H1 (cell line): ENCODE measurements around the gene KCNK3. TPM values are rescaled to one million over a fixed set of nuclear protein-coding genes. Genes with fewer than 3 reads are reported as not detected.
A peak's percentile ranks its signal among the peaks of the same experiment; 100 is the strongest.

Source experiments
- CTCF ChIA-PET: fragments of 300-600 bp; sonication (Branson Sonifier 250); formaldehyde crosslinking; loops from one replicate; lab custom pipeline; 2021; ENCODE audit not compliant: partially characterized antibody; lab: Charles Lee
- POLR2A ChIA-PET: fragments of 300-600 bp; sonication (Branson Sonifier 250); formaldehyde crosslinking; loops from one replicate; lab custom pipeline; 2021; ENCODE audit warnings: inconsistent platforms; ENCODE audit not compliant: partially characterized antibody; lab: Charles Lee
- DNase-seq, 2 experiments: peaks; one replicate each; pipeline versions ENCODE4 v3.0.0 to v3.0.0-alpha.2; 2010 to 2022; ENCODE audit warnings: low spot score in 2 of 2, low read depth in 1 of 2, mixed read lengths in 1 of 2
- FAIRE-seq: peaks from 2 replicates; lab custom pipeline; 2011; peaks lifted over from hg19 to GRCh38; lab: Jason Lieb, UNC
- H2AFZ ChIP-seq: 2 replicates; pipeline ENCODE4 v1.8.1; 2012; ENCODE audit warnings: low read length, inconsistent platforms
- H2AK5ac ChIP-seq: 2 replicates; pipeline ENCODE4 v1.6.1; 2013; ENCODE audit warnings: low read depth, low read length
- H2BK120ac ChIP-seq: replicated peaks from 2 replicates; pipeline ENCODE3; 2013; ENCODE audit warnings: low read depth, low read length, inconsistent platforms
- H2BK12ac ChIP-seq: 2 replicates; pipeline ENCODE4 v1.6.1; 2013; ENCODE audit warnings: low read depth, low read length
- H2BK15ac ChIP-seq: 2 replicates; pipeline ENCODE4 v1.6.1; 2013; ENCODE audit warnings: low read length
- H2BK20ac ChIP-seq: 2 replicates; pipeline ENCODE4 v1.6.1; 2013; ENCODE audit warnings: low read length
- H2BK5ac ChIP-seq: 2 replicates; pipeline ENCODE4 v1.6.1; 2013; ENCODE audit warnings: low read depth, low read length
- H3K14ac ChIP-seq: 2 replicates; pipeline ENCODE4 v1.6.1; 2013; ENCODE audit warnings: inconsistent platforms; ENCODE audit not compliant: insufficient read length
- H3K18ac ChIP-seq: 2 replicates; pipeline ENCODE4 v1.6.1; 2013; ENCODE audit warnings: low read length; ENCODE audit errors: extremely low read depth
- H3K23ac ChIP-seq: 2 replicates; pipeline ENCODE4 v1.6.1; 2013; ENCODE audit warnings: inconsistent platforms; ENCODE audit not compliant: insufficient read length
- H3K23me2 ChIP-seq: 2 replicates; pipeline ENCODE4 v1.6.1; 2013; ENCODE audit warnings: low read depth, low read length
- H3K27ac ChIP-seq: 2 replicates; pipeline ENCODE4 v1.6.1; 2011; ENCODE audit warnings: low read depth, low read length, inconsistent platforms
- H3K27me3 ChIP-seq, 4 experiments: replicated peaks in 1 of 4; 1 replicate in 1 of 4; 2 replicates in 3 of 4; pipeline versions ENCODE4 v1.6.1 to v1.8.1; 2011 to 2013; ENCODE audit warnings: low read length in 3 of 4, mild to moderate bottlenecking in 3 of 4, inconsistent platforms in 2 of 4, mixed read lengths in 2 of 4, moderate library complexity in 1 of 4; ENCODE audit not compliant: control insufficient read depth in 3 of 4, insufficient read depth in 3 of 4; ENCODE audit errors: extremely low read depth in 1 of 4
- H3K36me3 ChIP-seq, 4 experiments: 2 replicates each; pipeline versions ENCODE4 v1.6.1 to v1.8.1; 2011 to 2013; ENCODE audit warnings: mild to moderate bottlenecking in 4 of 4, low read length in 3 of 4, moderate library complexity in 2 of 4, control low read depth in 1 of 4, inconsistent platforms in 1 of 4; ENCODE audit not compliant: insufficient read depth in 4 of 4, control insufficient read depth in 2 of 4
- H3K4ac ChIP-seq: replicated peaks from 2 replicates; pipeline ENCODE3; 2013; ENCODE audit warnings: low read length, low read depth, mixed read lengths, inconsistent platforms; ENCODE audit not compliant: insufficient read length
- H3K4me1 ChIP-seq, 4 experiments: replicated peaks in 1 of 4; 1 replicate in 1 of 4; 2 replicates in 3 of 4; pipeline versions ENCODE4 v1.6.1 to v1.8.1; 2011 to 2013; ENCODE audit warnings: low read length in 3 of 4, inconsistent platforms in 2 of 4, mixed read lengths in 1 of 4; ENCODE audit not compliant: insufficient read depth in 4 of 4, control insufficient read depth in 3 of 4
- H3K4me2 ChIP-seq, 2 experiments: 2 replicates each; pipeline versions ENCODE4 v1.6.1 to v1.8.1; 2011 to 2013; ENCODE audit warnings: low read depth in 2 of 2, low read length in 2 of 2, control low read depth in 1 of 2, inconsistent platforms in 1 of 2, mild to moderate bottlenecking in 1 of 2; ENCODE audit not compliant: insufficient read depth in 1 of 2
- H3K4me3 ChIP-seq, 4 experiments: fragments of 200-600, 300-600 bp in 1 of 4; sonication (generic), shearing (Covaris generic), sonication (Bioruptor Twin) in 1 of 4; 2 replicates each; pipeline versions ENCODE4 v1.5.1 to v1.8.1; 2011 to 2016; ENCODE audit warnings: low read length in 4 of 4, low read depth in 3 of 4, control low read depth in 2 of 4, inconsistent platforms in 2 of 4, mild to moderate bottlenecking in 2 of 4, mixed read lengths in 1 of 4, moderate library complexity in 1 of 4; ENCODE audit not compliant: insufficient read depth in 2 of 4; ENCODE audit errors: extremely low read depth in 1 of 4
- H3K56ac ChIP-seq: replicated peaks from 2 replicates; pipeline ENCODE3; 2013; ENCODE audit warnings: low read depth, mild to moderate bottlenecking, mixed read lengths, low read length, inconsistent platforms; ENCODE audit not compliant: insufficient read length
- H3K79me1 ChIP-seq: 2 replicates; pipeline ENCODE4 v1.6.1; 2013; ENCODE audit warnings: low read depth, low read length, control low read depth
- H3K79me2 ChIP-seq, 2 experiments: 2 replicates each; pipeline versions ENCODE4 v1.6.1 to v1.8.1; 2012 to 2013; ENCODE audit warnings: low read length in 2 of 2, mild to moderate bottlenecking in 2 of 2, inconsistent platforms in 1 of 2; ENCODE audit not compliant: insufficient read depth in 2 of 2, control insufficient read depth in 1 of 2
- H3K9ac ChIP-seq, 4 experiments: replicated peaks in 1 of 4; 1 replicate in 1 of 4; 2 replicates in 3 of 4; pipeline versions ENCODE4 v1.6.1 to v1.8.1; 2011 to 2013; ENCODE audit warnings: low read depth in 3 of 4, low read length in 3 of 4, control low read depth in 2 of 4, mild to moderate bottlenecking in 2 of 4, moderate library complexity in 2 of 4, inconsistent platforms in 1 of 4; ENCODE audit errors: extremely low read depth in 1 of 4
- H3K9me3 ChIP-seq, 2 experiments: 2 replicates each; pipeline versions ENCODE4 v1.6.1 to v1.8.1; 2012 to 2013; ENCODE audit warnings: mild to moderate bottlenecking in 2 of 2, moderate library complexity in 2 of 2, control low read depth in 1 of 2, inconsistent platforms in 1 of 2, low read depth in 1 of 2, low read length in 1 of 2, mixed read lengths in 1 of 2; ENCODE audit not compliant: insufficient read depth in 2 of 2
- H4K20me1 ChIP-seq, 2 experiments: replicated peaks in 1 of 2; 2 replicates each; pipeline versions ENCODE3 to v1.8.1; 2011 to 2013; ENCODE audit warnings: inconsistent platforms in 2 of 2, low read length in 2 of 2, mild to moderate bottlenecking in 1 of 2; ENCODE audit not compliant: insufficient read depth in 2 of 2, control insufficient read depth in 1 of 2
- H4K5ac ChIP-seq: 2 replicates; pipeline ENCODE4 v1.6.1; 2013; ENCODE audit warnings: low read length, low read depth, mixed read lengths, inconsistent platforms; ENCODE audit not compliant: insufficient read length
- H4K8ac ChIP-seq: 2 replicates; pipeline ENCODE4 v1.8.0; 2013; ENCODE audit warnings: mild to moderate bottlenecking, moderate library complexity, low read length, inconsistent platforms; ENCODE audit not compliant: insufficient read depth; ENCODE audit errors: extremely low read depth
- H4K91ac ChIP-seq: replicated peaks from 2 replicates; pipeline ENCODE3; 2013; ENCODE audit warnings: low read length, mixed read lengths, inconsistent platforms; ENCODE audit not compliant: insufficient read length
- CBX5 ChIP-seq: fragments of 300-800, 300-1000 bp; sonication (generic); IDR thresholded peaks from 2 replicates; pipeline ENCODE4 v1.7.1; 2016; ENCODE audit warnings: antibody characterized with exemption, low read length, low read depth
- E2F6 ChIP-seq: IDR thresholded peaks from 2 replicates; pipeline ENCODE4 v1.6.1; 2012; ENCODE audit warnings: inconsistent platforms
- EGR1 ChIP-seq: IDR thresholded peaks from 2 replicates; pipeline ENCODE4 v1.6.1; 2011; ENCODE audit warnings: low read depth, low read length, borderline replicate concordance
- HDAC2 ChIP-seq, 2 experiments: fragments of 300-600 bp in 1 of 2; sonication (generic) in 1 of 2; IDR thresholded peaks; 2 replicates each; pipeline ENCODE4 v1.6.1; 2011 to 2012; ENCODE audit warnings: low read depth in 2 of 2, low read length in 2 of 2, mild to moderate bottlenecking in 2 of 2, moderate library complexity in 2 of 2, borderline replicate concordance in 1 of 2, inconsistent platforms in 1 of 2
- HDAC6 ChIP-seq: IDR thresholded peaks from one replicate; pipeline ENCODE4 v1.7.1; 2012; ENCODE audit warnings: low read depth, mild to moderate bottlenecking, inconsistent platforms, low read length, moderate library complexity
- JUN ChIP-seq: IDR thresholded peaks from 2 replicates; pipeline ENCODE4 v1.6.1; 2011; ENCODE audit warnings: low read depth, mild to moderate bottlenecking, improper control_type of control experiment, low read length
- MAX ChIP-seq: IDR thresholded peaks from 2 replicates; pipeline ENCODE4 v1.6.1; 2012; ENCODE audit warnings: inconsistent platforms
- SIX5 ChIP-seq: IDR thresholded peaks from 2 replicates; pipeline ENCODE4 v1.6.1; 2011; ENCODE audit warnings: mild to moderate bottlenecking, low read depth, low read length
- SP2 ChIP-seq: IDR thresholded peaks from 2 replicates; pipeline ENCODE4 v1.6.1; 2012; ENCODE audit warnings: mild to moderate bottlenecking, low read length, inconsistent platforms
- SUZ12 ChIP-seq: fragments of 200-600 bp; sonication (generic); IDR thresholded peaks from 2 replicates; pipeline ENCODE4 v1.6.1; 2012; ENCODE audit warnings: mild to moderate bottlenecking, inconsistent platforms, low read length, moderate library complexity, mixed read lengths
- WGBS, 2 experiments: shearing (Covaris generic) in 1 of 2; methylation state at CpG; one replicate each; pipeline versions ENCODE4 v1.1.6 to v1.1.7; 2013 to 2015; ENCODE audit warnings: low lambda C conversion rate in 2 of 2, mixed read lengths in 2 of 2, inconsistent platforms in 1 of 2, low coverage in 1 of 2, missing lambda C conversion rate in 1 of 2; ENCODE audit not compliant: insufficient replicate concordance in 2 of 2, insufficient coverage in 1 of 2, insufficient read length in 1 of 2; ENCODE audit errors: extremely low coverage in 1 of 2, missing lambda C conversion rate in 1 of 2; 5-methylcytosine and 5-hydroxymethylcytosine counted together
- polyA plus RNA-seq, 7 experiments: library from polyadenylated mRNA; depleted of rRNA in 3 of 7; stranded (reverse) in 5 of 7; unstranded in 2 of 7; fragments of >200 nt in 5 of 7; fragments of 200-250 nt in 2 of 7; gene quantifications; 1 replicate in 5 of 7; 2 replicates in 1 of 7; 4 replicates in 1 of 7; pipeline versions ENCODE4 v1.2.1 to v1.2.3, GENCODE V29; 2011 to 2013; ENCODE audit warnings: missing spikeins in 2 of 7, mixed read lengths in 2 of 7
- total RNA-seq: library from RNA; stranded (reverse); fragmentation: NEBNext Ultra II Directional; extraction: Animal tissue kit (Norgen Biotek cat#: 25700); gene quantifications from 2 replicates; pipeline ENCODE4 v1.2.1, GENCODE V29; 2021

The KCNK3 gene
- total and polyA plus RNA-seq, 2 of the 8 experiments (the other 6 are each of a cell fraction or from before 2014, with no cell fraction given), result 0.29 to 0.30 TPM

- Histone ChIP-seq H3K18ac (peak overlapping the region; percentile 78; the same call in 1 of the 2 replicates), H3K56ac (no peak overlapping the region), H3K36me3 (no peaks in the 10 kb centered on the region), H4K20me1 (peaks cover 0 to 9% of the 10 kb centered on the region in 2 experiments), H3K79me2 (no peaks in the 10 kb centered on the region), H4K91ac (no peak overlapping the region), H3K23me2 (peaks cover 13% of the 10 kb centered on the region; the same call in 1 of the 2 replicates), H3K79me1 (no peaks in the 10 kb centered on the region), H3K9me3 (no peaks in the 10 kb centered on the region), H2BK120ac (no peak overlapping the region), H3K4ac (no peak overlapping the region), H3K4me1 (peaks cover 0 to 16% (median 11%) of the 10 kb centered on the region in 4 experiments; a peak in 6 of 7 replicates), H3K4me2 (peak overlapping the region; percentile 67 to 75), H3K27ac (no peak overlapping the region), H3K14ac (no peak overlapping the region), H2BK15ac (no peak overlapping the region), H2AFZ (peak overlapping the region; percentile 97; the same call in 1 of the 2 replicates), H3K23ac (no peak overlapping the region), H3K4me3 (peak overlapping the region in 2 of 4 experiments; percentile 15 to 57; a peak in 4 of 8 replicates), H4K8ac (no peak overlapping the region), H2BK20ac (no peak overlapping the region), H3K9ac (peak overlapping the region in 1 of 4 experiments; percentile 28; a peak in 1 of 7 replicates), H2BK12ac (peak overlapping the region; percentile 52; the same call in 1 of the 2 replicates), H3K27me3 (peaks cover 25 to 42% (median 42%) of the 10 kb centered on the region in 4 experiments), H2BK5ac (0 out of 2 replicates have a peak overlapping the region, but pooled peaks have one; percentile 2), H4K5ac (no peak overlapping the region), H2AK5ac (peak overlapping the region; percentile 59)
- POLR2A ChIA-PET, result no interaction called here
- CTCF ChIA-PET, result interaction anchor here (1.1 to 1.7 kb wide), 3 partner anchors 18 to 85 kb away, joined by 3 to 6 read pairs (median 3); no protein-coding TSS in a partner anchor
- FAIRE-seq (no peak), DNase-seq (peak in 1 of 2 experiments; percentile 53)
- 90% methylated on average over 6 of the region's 6 CpGs; no CpG with 5 or more reads in 1 of the 2 experiments for WGBS, 2 experiments
- TF ChIP-seq SUZ12 (no peak), SP2 (no peak), JUN (no peak), HDAC6 (no peak), SIX5 (no peak), MAX (no peak), E2F6 (no peak), HDAC2 (IDR thresholded peaks at IDR 0.05; ENCODE audit: borderline replicate concordance in 1 of 2, low read depth in 2 of 2, low read length in 2 of 2) (no peak), EGR1 (no peak), CBX5 (no peak)
These were observed 642 bp upstream of the KCNK3 start for GRCh38 chr2:26691881-26692278.
